ENCODE data around the gene HSBP1L1. TPM values are rescaled to one million over a fixed set of nuclear protein-coding genes. Genes with fewer than 3 reads are reported as not detected.

Gene HSBP1L1
- total RNA-seq, 2 experiments from 2014 or later, result 1.1 to 5.0 TPM

- no peak overlapping the region for H3K27ac Mint-ChIP-seq
- H3K27me3 Mint-ChIP-seq, result no peaks in the 10 kb centered on the region
- peaks cover 21% of the 10 kb centered on the region for H3K4me1 Mint-ChIP-seq
- peak; percentile 25 for ATAC-seq
- no peak for DNase-seq
- CTCF ChIA-PET, result no interaction called here
- H3K9me3 Mint-ChIP-seq (ENCODE audit: low read depth), result no peaks in the 10 kb centered on the region
- H3K4me3 Mint-ChIP-seq, result no peak overlapping the region
- peaks cover 13% of the 10 kb centered on the region for H3K36me3 Mint-ChIP-seq
Observed at GRCh38 chr18:79944746-79945117, 19.7 kb upstream of the HSBP1L1 start.

GRCh38 chr18:79945118-79946042, 19.1 kb upstream of the HSBP1L1 start:
- Mint-ChIP-seq H3K27ac (no peak overlapping the region), H3K4me1 (peaks cover 26% of the 10 kb centered on the region), H3K36me3 (peaks cover 6% of the 10 kb centered on the region), H3K4me3 (no peak overlapping the region), H3K9me3 (ENCODE audit: low read depth) (no peaks in the 10 kb centered on the region), H3K27me3 (no peaks in the 10 kb centered on the region)
- CTCF ChIA-PET, result no interaction called here
- DNase-seq, result no peak
- no peak for ATAC-seq

GRCh38 chr18:79947054-79947755, 17.2 kb upstream of the HSBP1L1 start:
- Mint-ChIP-seq H3K27me3 (no peaks in the 10 kb centered on the region), H3K27ac (no peak overlapping the region), H3K4me3 (no peak overlapping the region), H3K4me1 (peaks cover 29% of the 10 kb centered on the region), H3K36me3 (peaks cover 4% of the 10 kb centered on the region), H3K9me3 (ENCODE audit: low read depth) (no peaks in the 10 kb centered on the region)
- DNase-seq (no peak), ATAC-seq (no peak)
- CTCF ChIA-PET, result no interaction called here

GRCh38 chr18:79947881-79948610, 16.4 kb upstream of the HSBP1L1 start:
- Mint-ChIP-seq H3K36me3 (peaks cover 3% of the 10 kb centered on the region), H3K4me3 (no peak overlapping the region), H3K9me3 (ENCODE audit: low read depth) (no peaks in the 10 kb centered on the region), H3K4me1 (peaks cover 28% of the 10 kb centered on the region), H3K27me3 (no peaks in the 10 kb centered on the region), H3K27ac (no peak overlapping the region)
- DNase-seq, result no peak
- CTCF ChIA-PET, result no interaction called here
- ATAC-seq, result no peak

- DNase-seq (no peak), ATAC-seq (no peak)
- H3K4me3 Mint-ChIP-seq, result no peak overlapping the region
- peak overlapping the region; percentile 1 for H3K27ac Mint-ChIP-seq
- H3K36me3 Mint-ChIP-seq, result peaks cover 3% of the 10 kb centered on the region
- CTCF ChIA-PET, result no interaction called here
- no peaks in the 10 kb centered on the region for H3K27me3 Mint-ChIP-seq
- H3K9me3 Mint-ChIP-seq (ENCODE audit: low read depth), result no peaks in the 10 kb centered on the region
- peaks cover 26% of the 10 kb centered on the region for H3K4me1 Mint-ChIP-seq
Observed at GRCh38 chr18:79948719-79949411, 15.6 kb upstream of the HSBP1L1 start.

GRCh38 chr18:79949697-79950487, 14.6 kb upstream of the HSBP1L1 start:
- H3K9me3 Mint-ChIP-seq (ENCODE audit: low read depth), result no peaks in the 10 kb centered on the region
- H3K4me1 Mint-ChIP-seq, result peaks cover 21% of the 10 kb centered on the region
- peak overlapping the region; percentile 0 for H3K27ac Mint-ChIP-seq
- DNase-seq (no peak), ATAC-seq (no peak)
- H3K27me3 Mint-ChIP-seq, result peaks cover 1% of the 10 kb centered on the region
- H3K36me3 Mint-ChIP-seq, result peaks cover 3% of the 10 kb centered on the region
- H3K4me3 Mint-ChIP-seq, result peak overlapping the region; percentile 66
- CTCF ChIA-PET, result interaction anchor here (1.0 to 1.3 kb wide), 2 partner anchors 38 to 84 kb away, joined by 3 read pairs; partner anchors contain the start of gene RBFA

GRCh38 chr18:79950515-79951341, 13.7 kb upstream of the HSBP1L1 start:
- no peaks in the 10 kb centered on the region for H3K9me3 Mint-ChIP-seq (ENCODE audit: low read depth)
- H3K4me3 Mint-ChIP-seq, result peak overlapping the region; percentile 66
- peaks cover 3% of the 10 kb centered on the region for H3K36me3 Mint-ChIP-seq
- CTCF ChIA-PET, result interaction anchor here (1.0 to 1.5 kb wide), 3 partner anchors 33 to 83 kb away, joined by 3 to 5 read pairs (median 3); partner anchors contain the start of gene RBFA
- H3K27me3 Mint-ChIP-seq, result peaks cover 3% of the 10 kb centered on the region
- peak overlapping the region; percentile 0 for H3K27ac Mint-ChIP-seq
- peaks cover 26% of the 10 kb centered on the region for H3K4me1 Mint-ChIP-seq
- DNase-seq (no peak), ATAC-seq (peak; percentile 21)

- ATAC-seq (peak; percentile 93), DNase-seq (peak; percentile 93)
- peak within 1 kb of the TSS; percentile 66 for H3K4me3 Mint-ChIP-seq
- H3K27me3 Mint-ChIP-seq, result peaks cover 13% of the 10 kb centered on the region
- H3K9me3 Mint-ChIP-seq (ENCODE audit: low read depth), result no peaks in the 10 kb centered on the region
- peak within 1 kb of the TSS; percentile 0 for H3K27ac Mint-ChIP-seq
- peaks cover 26% of the 10 kb centered on the region for H3K4me1 Mint-ChIP-seq
- peaks cover 3% of the 10 kb centered on the region for H3K36me3 Mint-ChIP-seq
- CTCF ChIA-PET, result interaction anchor here (0.7 to 1.5 kb wide), 4 partner anchors 10 to 251 kb away, joined by 3 to 5 read pairs (median 4); no protein-coding TSS in a partner anchor
Observed at GRCh38 chr18:79951545-79952455, 12.6 kb upstream of the HSBP1L1 start, which contains the start of gene SLC66A2. SLC66A2 (minus strand) TSS chr18:79951653; CDS start chr18:79950926, 727 bp downstream.

- DNase-seq, result no peak
Observed at GRCh38 chr18:79952456-79952995, 11.9 kb upstream of the HSBP1L1 start.

GRCh38 chr18:79952996-79953559, 11.4 kb upstream of the HSBP1L1 start:
- Mint-ChIP-seq H3K9me3 (ENCODE audit: low read depth) (no peaks in the 10 kb centered on the region), H3K27me3 (peaks cover 13% of the 10 kb centered on the region), H3K36me3 (peaks cover 3% of the 10 kb centered on the region), H3K4me1 (peaks cover 26% of the 10 kb centered on the region), H3K4me3 (no peak overlapping the region), H3K27ac (no peak overlapping the region)
- CTCF ChIA-PET, result interaction anchor here (0.9 kb wide), 1 partner anchor 29 kb away, joined by 3 read pairs; no protein-coding TSS in a partner anchor
- ATAC-seq (no peak), DNase-seq (no peak)

More at GRCh38 chr18:79952456-79952995, 11.9 kb upstream of the HSBP1L1 start:
- Mint-ChIP-seq H3K4me3 (no peak overlapping the region), H3K27me3 (peaks cover 13% of the 10 kb centered on the region), H3K27ac (no peak overlapping the region), H3K36me3 (peaks cover 3% of the 10 kb centered on the region), H3K9me3 (ENCODE audit: low read depth) (no peaks in the 10 kb centered on the region), H3K4me1 (peaks cover 26% of the 10 kb centered on the region)
- CTCF ChIA-PET, result interaction anchor here (1.3 kb wide), 2 partner anchors 10 to 11 kb away, joined by 3 to 4 read pairs; no protein-coding TSS in a partner anchor
- ATAC-seq, result no peak
